ENCODE measurements around the gene RSPH6A. TPM values are rescaled to one million over a fixed set of nuclear protein-coding genes. Genes with fewer than 3 reads are reported as not detected.
"Not testable (repeated sequence)": the region's sequence is repeated elsewhere in the genome, so short reads cannot be mapped to it uniquely, and the experiment has no call there.

RSPH6A gene
- total and polyA plus RNA-seq, 2 experiments from 2014 or later: not detected

DNA sequence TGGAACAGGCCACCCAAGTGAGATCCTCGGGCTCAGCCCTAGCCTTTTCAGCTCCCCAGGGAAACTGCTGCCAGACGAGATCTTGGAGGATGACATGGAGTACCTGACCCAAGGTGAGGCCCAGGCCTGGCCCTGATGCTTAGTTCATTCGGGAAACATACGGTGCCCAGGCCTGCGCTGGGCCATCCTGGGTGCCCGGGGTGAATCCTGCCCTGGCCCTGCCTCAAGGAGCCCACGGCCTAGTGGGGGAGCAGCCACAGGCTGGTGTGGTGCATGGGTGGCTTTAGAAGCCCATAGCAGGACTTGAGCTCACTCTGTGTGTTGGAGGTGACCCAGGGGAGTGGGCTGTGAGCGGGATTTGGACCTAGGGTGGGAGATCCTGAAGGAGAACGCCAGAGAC is 56.2 kb downstream of the RSPH6A start:
- H3K4me1 ChIP-seq (ENCODE audit: insufficient read depth): no peaks in the 10 kb centered on the region
- no peak overlapping the region for H2AFZ ChIP-seq
- no peak overlapping the region for H3K4me2 ChIP-seq (ENCODE audit: unreplicated experiment)
- H3K27ac ChIP-seq: no peak overlapping the region
- H4K20me1 ChIP-seq (ENCODE audit: insufficient read depth): no peaks in the 10 kb centered on the region
- no peak overlapping the region for H3K4me3 ChIP-seq
- in situ Hi-C loops (cut with MboI): no loop called here
- 55 to 70% methylated on average over 9 of the region's 9 CpGs for WGBS, 2 experiments (ENCODE audit: low coverage in 1 of 2, low lambda C conversion rate in 2 of 2, missing lambda C conversion rate in 2 of 2)
- TF ChIP-seq EZH2 (IDR thresholded peaks at IDR 0.05; ENCODE audit: insufficient read depth, poor library complexity, severe bottlenecking) (no peak), EZH2phosphoT487 (IDR thresholded peaks at IDR 0.05; ENCODE audit: insufficient read depth, low read depth) (no peak)
- H3K27me3 ChIP-seq (replicated peaks; ENCODE audit: insufficient read depth): no peaks in the 10 kb centered on the region
- no peak overlapping the region for H3K9ac ChIP-seq
- no peaks in the 10 kb centered on the region for H3F3A ChIP-seq (ENCODE audit: insufficient read depth)
- DNase-seq: no peak
- no peaks in the 10 kb centered on the region for H3K79me2 ChIP-seq (ENCODE audit: insufficient read depth)
- no peaks in the 10 kb centered on the region for H3K9me2 ChIP-seq (ENCODE audit: insufficient read depth)
- H3K36me3 ChIP-seq (ENCODE audit: low read depth): no peaks in the 10 kb centered on the region
- no peaks in the 10 kb centered on the region for H3K9me3 ChIP-seq (ENCODE audit: low read depth)

DNA sequence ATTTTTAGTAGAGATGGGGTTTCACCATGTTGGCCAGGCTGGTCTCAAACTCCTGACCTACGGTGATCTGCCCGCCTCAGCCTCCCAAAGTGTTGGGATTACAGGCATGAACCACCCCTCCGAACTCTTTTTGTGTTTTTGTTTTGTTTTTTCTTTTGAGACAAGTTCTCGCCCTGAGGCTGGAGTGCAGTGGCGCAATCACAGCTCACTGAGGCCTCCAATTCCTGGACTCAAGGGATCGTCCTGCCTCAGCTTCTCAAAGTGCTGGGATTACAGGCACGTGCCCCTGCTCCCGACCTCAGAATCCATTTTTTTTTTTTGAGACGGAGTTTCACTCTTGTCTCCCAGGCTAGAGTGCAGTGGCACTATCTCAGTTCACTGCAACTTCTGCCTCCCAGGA is 57.4 kb downstream of the RSPH6A start:
- H3K4me1 ChIP-seq (ENCODE audit: insufficient read depth): no peaks in the 10 kb centered on the region
- H3F3A ChIP-seq (ENCODE audit: insufficient read depth): no peaks in the 10 kb centered on the region
- no peaks in the 10 kb centered on the region for H3K27me3 ChIP-seq (replicated peaks; ENCODE audit: insufficient read depth)
- no peaks in the 10 kb centered on the region for H3K9me3 ChIP-seq (ENCODE audit: low read depth)
- no peaks in the 10 kb centered on the region for H3K79me2 ChIP-seq (ENCODE audit: insufficient read depth)
- no peak overlapping the region for H3K9ac ChIP-seq
- in situ Hi-C loops (cut with MboI): no loop called here
- TF ChIP-seq EZH2phosphoT487 (IDR thresholded peaks at IDR 0.05; ENCODE audit: insufficient read depth, low read depth): no peak
- no peak for TF ChIP-seq EZH2 (IDR thresholded peaks at IDR 0.05; ENCODE audit: insufficient read depth, poor library complexity, severe bottlenecking)
- no peaks in the 10 kb centered on the region for H4K20me1 ChIP-seq (ENCODE audit: insufficient read depth)
- DNase-seq: no peak
- H3K36me3 ChIP-seq (ENCODE audit: low read depth): no peaks in the 10 kb centered on the region
- no peak overlapping the region for H3K4me2 ChIP-seq (ENCODE audit: unreplicated experiment)
- H3K4me3 ChIP-seq: no peak overlapping the region
- WGBS, 2 experiments (ENCODE audit: low coverage in 1 of 2, low lambda C conversion rate in 2 of 2, missing lambda C conversion rate in 2 of 2): 73 to 78% methylated on average over 8 to 9 of the region's 9 CpGs
- H3K9me2 ChIP-seq (ENCODE audit: insufficient read depth): no peaks in the 10 kb centered on the region
- H3K27ac ChIP-seq: no peak overlapping the region
- no peak overlapping the region for H2AFZ ChIP-seq

DNA sequence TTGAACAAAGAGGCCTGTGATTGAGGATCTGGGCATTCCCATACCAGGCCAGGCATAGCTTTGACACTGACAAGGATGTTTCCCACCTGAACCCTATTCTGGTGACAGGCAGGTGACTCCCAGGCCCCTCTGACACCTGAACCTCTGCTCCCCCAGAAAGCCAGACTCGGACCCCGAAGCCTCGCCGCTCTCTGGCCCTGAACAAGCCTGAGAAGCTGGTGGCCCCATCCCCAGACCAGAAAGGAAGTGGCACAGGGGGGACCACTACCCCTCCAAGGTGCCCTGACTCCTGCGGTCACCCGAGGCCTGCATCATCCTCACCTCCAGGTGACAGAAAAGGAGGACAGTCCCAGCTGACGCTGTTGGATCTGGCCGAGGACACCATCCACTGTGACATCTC is 60.8 kb downstream of the RSPH6A start:
- in situ Hi-C loops (cut with MboI): no loop called here

DNA sequence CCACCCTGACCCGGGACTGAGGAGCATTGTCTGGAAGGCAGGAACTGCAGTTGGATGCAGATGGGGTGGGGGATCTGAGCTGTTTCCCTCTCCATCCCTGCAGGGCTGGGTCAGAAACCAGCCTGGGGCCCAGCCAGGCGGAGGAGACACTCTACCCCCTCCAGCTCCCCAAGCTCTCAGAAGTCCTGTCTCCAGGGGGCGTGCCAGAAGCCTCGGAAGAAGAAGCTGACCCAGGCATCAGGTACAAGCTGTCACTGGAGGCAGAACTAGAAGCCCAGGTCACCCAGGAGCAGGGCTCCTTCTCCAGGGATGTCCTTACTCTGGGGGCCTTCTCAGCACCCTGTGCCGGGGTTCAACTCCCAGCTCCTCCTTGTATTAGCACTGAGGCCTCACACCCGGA is 61.6 kb downstream of the RSPH6A start:
- no peak overlapping the region for H3K4me2 ChIP-seq (ENCODE audit: unreplicated experiment)
- WGBS, 2 experiments (ENCODE audit: low coverage in 1 of 2, low lambda C conversion rate in 2 of 2, missing lambda C conversion rate in 2 of 2): 68 to 71% methylated on average over 6 of the region's 6 CpGs

More for the DNA sequence above, 60.8 kb downstream of the RSPH6A start:
- DNase-seq: no peak
- Histone ChIP-seq H3K79me2 (ENCODE audit: insufficient read depth) (no peaks in the 10 kb centered on the region), H3K9me3 (ENCODE audit: low read depth) (no peaks in the 10 kb centered on the region), H2AFZ (no peak overlapping the region), H3K9ac (no peak overlapping the region), H3K27me3 (replicated peaks; ENCODE audit: insufficient read depth) (no peaks in the 10 kb centered on the region), H4K20me1 (ENCODE audit: insufficient read depth) (no peaks in the 10 kb centered on the region), H3K27ac (no peak overlapping the region), H3F3A (ENCODE audit: insufficient read depth) (no peaks in the 10 kb centered on the region), H3K36me3 (ENCODE audit: low read depth) (no peaks in the 10 kb centered on the region), H3K9me2 (ENCODE audit: insufficient read depth) (no peaks in the 10 kb centered on the region), H3K4me1 (ENCODE audit: insufficient read depth) (no peaks in the 10 kb centered on the region), H3K4me2 (ENCODE audit: unreplicated experiment) (no peak overlapping the region), H3K4me3 (no peak overlapping the region)
- 86 to 87% methylated on average over 8 of the region's 8 CpGs for WGBS, 2 experiments (ENCODE audit: low coverage in 1 of 2, low lambda C conversion rate in 2 of 2, missing lambda C conversion rate in 2 of 2)
- TF ChIP-seq EZH2 (IDR thresholded peaks at IDR 0.05; ENCODE audit: insufficient read depth, poor library complexity, severe bottlenecking): no peak

DNA sequence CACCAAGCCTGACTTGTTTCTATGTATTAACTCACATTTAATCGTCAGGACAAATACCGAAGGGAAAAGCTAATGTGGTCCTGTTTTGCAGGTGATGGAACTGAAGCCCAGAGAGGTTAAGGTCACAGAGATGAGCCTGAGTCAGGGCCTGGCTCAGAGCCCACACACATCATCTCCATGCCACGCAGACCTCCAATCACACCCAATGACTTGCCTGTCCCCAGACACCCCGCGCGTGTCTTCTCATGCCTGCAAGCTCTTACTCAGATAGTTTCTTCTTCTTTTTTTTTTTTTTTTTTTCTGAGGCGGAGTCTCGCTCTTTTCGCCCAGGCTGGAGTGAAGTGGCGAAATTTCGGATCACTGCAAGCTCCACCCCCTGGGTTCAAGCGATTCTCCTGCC is 62.5 kb downstream of the RSPH6A start:
- in situ Hi-C loops (cut with MboI): no loop called here
- Histone ChIP-seq H3K27me3 (replicated peaks; ENCODE audit: insufficient read depth) (no peaks in the 10 kb centered on the region), H3F3A (ENCODE audit: insufficient read depth) (no peaks in the 10 kb centered on the region), H4K20me1 (ENCODE audit: insufficient read depth) (no peaks in the 10 kb centered on the region), H3K9me2 (ENCODE audit: insufficient read depth) (no peaks in the 10 kb centered on the region), H2AFZ (no peak overlapping the region), H3K9me3 (ENCODE audit: low read depth) (no peaks in the 10 kb centered on the region), H3K79me2 (ENCODE audit: insufficient read depth) (no peaks in the 10 kb centered on the region), H3K4me1 (ENCODE audit: insufficient read depth) (no peaks in the 10 kb centered on the region), H3K27ac (no peak overlapping the region), H3K36me3 (ENCODE audit: low read depth) (no peaks in the 10 kb centered on the region), H3K9ac (no peak overlapping the region), H3K4me3 (no peak overlapping the region), H3K4me2 (ENCODE audit: unreplicated experiment) (no peak overlapping the region)
- DNase-seq: peak; percentile 26
- TF ChIP-seq EZH2 (IDR thresholded peaks at IDR 0.05; ENCODE audit: insufficient read depth, poor library complexity, severe bottlenecking): no peak
- no peak for TF ChIP-seq EZH2phosphoT487 (IDR thresholded peaks at IDR 0.05; ENCODE audit: insufficient read depth, low read depth)
- WGBS, 2 experiments (ENCODE audit: low coverage in 1 of 2, low lambda C conversion rate in 2 of 2, missing lambda C conversion rate in 2 of 2): 76 to 85% methylated on average over 9 to 12 of the region's 12 CpGs

More for the DNA sequence above, 61.6 kb downstream of the RSPH6A start:
- no peaks in the 10 kb centered on the region for H3K27me3 ChIP-seq (replicated peaks; ENCODE audit: insufficient read depth)
- no peaks in the 10 kb centered on the region for H3F3A ChIP-seq (ENCODE audit: insufficient read depth)
- H3K79me2 ChIP-seq (ENCODE audit: insufficient read depth): no peaks in the 10 kb centered on the region
- H3K9ac ChIP-seq: no peak overlapping the region
- in situ Hi-C loops (cut with MboI): no loop called here
- no peak overlapping the region for H3K27ac ChIP-seq
- no peaks in the 10 kb centered on the region for H3K9me2 ChIP-seq (ENCODE audit: insufficient read depth)
- no peaks in the 10 kb centered on the region for H3K4me1 ChIP-seq (ENCODE audit: insufficient read depth)
- no peak overlapping the region for H2AFZ ChIP-seq
- no peak for DNase-seq
- no peaks in the 10 kb centered on the region for H3K9me3 ChIP-seq (ENCODE audit: low read depth)
- H4K20me1 ChIP-seq (ENCODE audit: insufficient read depth): no peaks in the 10 kb centered on the region
- no peak for TF ChIP-seq EZH2phosphoT487 (IDR thresholded peaks at IDR 0.05; ENCODE audit: insufficient read depth, low read depth)
- no peak for TF ChIP-seq EZH2 (IDR thresholded peaks at IDR 0.05; ENCODE audit: insufficient read depth, poor library complexity, severe bottlenecking)
- no peak overlapping the region for H3K4me3 ChIP-seq
- H3K36me3 ChIP-seq (ENCODE audit: low read depth): no peaks in the 10 kb centered on the region

DNA sequence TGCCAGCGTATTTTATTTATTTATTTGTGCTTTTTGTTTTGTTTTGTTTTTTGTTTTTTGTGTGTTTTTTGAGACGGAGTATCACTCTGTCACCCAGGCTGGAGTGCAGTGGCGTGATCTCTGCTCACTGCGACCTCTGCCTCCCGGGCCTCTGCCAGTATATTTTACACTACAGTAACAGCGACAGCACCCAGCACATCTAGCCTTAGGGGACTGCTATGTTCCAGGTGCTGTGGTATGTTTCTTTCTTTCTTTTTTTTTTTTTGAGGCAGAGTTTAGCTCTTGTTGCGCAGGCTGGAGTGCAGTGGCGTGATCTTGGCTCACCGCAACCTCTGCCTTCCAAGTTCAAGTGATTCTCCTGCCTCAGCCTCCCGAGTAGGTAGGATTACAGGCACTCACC is 63.6 kb downstream of the RSPH6A start:
- 82% methylated on average over 10 of the region's 10 CpGs for WGBS, 2 experiments (ENCODE audit: low coverage in 1 of 2, low lambda C conversion rate in 2 of 2, missing lambda C conversion rate in 2 of 2)
- H3K9ac ChIP-seq; H3K36me3 ChIP-seq (ENCODE audit: low read depth); H3K4me2 ChIP-seq (ENCODE audit: unreplicated experiment); H4K20me1 ChIP-seq (ENCODE audit: insufficient read depth); H3K79me2 ChIP-seq (ENCODE audit: insufficient read depth); H3K4me3 ChIP-seq; in situ Hi-C loops (cut with MboI); DNase-seq; H3F3A ChIP-seq (ENCODE audit: insufficient read depth); H3K4me1 ChIP-seq (ENCODE audit: insufficient read depth); H3K27me3 ChIP-seq (replicated peaks; ENCODE audit: insufficient read depth); H2AFZ ChIP-seq; H3K9me2 ChIP-seq (ENCODE audit: insufficient read depth); H3K27ac ChIP-seq; H3K9me3 ChIP-seq (ENCODE audit: low read depth): not testable (repeated sequence)

Data from GM23248 (cell line).